Right lobe of liver (tissue), 4 donors: ENCODE measurements around the gene L3MBTL2.

ENCODE experiments used
- POLR2A ChIP-seq: fragments of 450-650 bp; IDR thresholded peaks from one replicate; pipeline ENCODE4 v1.6.1; 2017; ENCODE audit warnings: antibody characterized with exemption, mild to moderate bottlenecking
- TF ChIP-seq, protein P1 (sequence below), 4 donors: fragments of 200-600 bp in 3 of 4; fragments of 450-650 bp in 1 of 4; IDR thresholded peaks; one replicate each; pipeline versions ENCODE4 v1.5.1 to v1.8.0; 2016 to 2022; ENCODE audit warnings: antibody characterized with exemption in 4 of 4, mild to moderate bottlenecking in 2 of 4
- donor health status: DM: no; HTN: no; CAD: no.
- donor health status: DM: no; HTN: no; CAD: no.
- donor health status: DM: no; HTN: yes; CAD: no.

DNA sequence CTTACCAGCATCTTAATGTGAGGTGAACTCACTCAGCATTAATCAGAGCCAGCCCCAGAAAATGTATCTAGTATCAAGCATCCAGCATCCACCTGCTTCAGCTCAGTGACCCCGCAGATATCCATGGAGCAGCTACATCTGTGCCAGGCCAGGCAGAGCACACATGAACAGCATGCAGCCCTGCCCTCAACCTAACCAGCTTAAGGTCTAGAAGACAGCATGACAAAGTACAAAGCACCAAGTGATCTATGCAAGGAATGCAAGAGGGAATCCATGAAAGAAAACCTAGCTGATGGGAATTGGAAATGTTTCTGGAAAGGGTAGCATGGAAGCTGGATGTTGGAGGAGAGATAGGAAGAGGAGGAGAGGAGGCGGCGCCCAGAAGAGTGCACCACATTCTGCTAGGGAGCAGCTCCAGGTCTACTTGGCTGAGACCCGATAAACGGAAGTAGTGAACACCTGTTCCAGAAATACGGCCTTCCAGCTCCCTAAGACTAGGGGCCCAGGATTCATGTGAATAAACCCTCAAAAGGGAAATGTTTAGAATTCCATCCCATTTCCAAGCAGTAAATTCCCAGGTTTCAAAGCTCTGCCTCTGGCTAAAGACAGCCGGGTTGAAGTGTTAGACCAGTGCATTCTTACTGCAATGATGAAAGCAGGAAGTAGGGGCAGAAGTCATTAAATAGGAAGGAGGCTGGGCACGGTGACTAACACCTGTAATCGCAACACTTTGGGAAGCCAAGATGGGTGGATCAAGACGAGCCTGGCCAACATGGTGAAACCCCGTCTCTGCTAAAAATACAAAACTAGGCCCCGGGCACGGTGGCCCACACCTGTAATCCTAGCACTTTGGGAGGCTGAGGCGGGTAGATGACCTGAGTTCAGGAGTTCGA, 23.5 kb upstream of the L3MBTL2 start:
- no peak for TF ChIP-seq POLR2A
- TF ChIP-seq, protein P1, sequence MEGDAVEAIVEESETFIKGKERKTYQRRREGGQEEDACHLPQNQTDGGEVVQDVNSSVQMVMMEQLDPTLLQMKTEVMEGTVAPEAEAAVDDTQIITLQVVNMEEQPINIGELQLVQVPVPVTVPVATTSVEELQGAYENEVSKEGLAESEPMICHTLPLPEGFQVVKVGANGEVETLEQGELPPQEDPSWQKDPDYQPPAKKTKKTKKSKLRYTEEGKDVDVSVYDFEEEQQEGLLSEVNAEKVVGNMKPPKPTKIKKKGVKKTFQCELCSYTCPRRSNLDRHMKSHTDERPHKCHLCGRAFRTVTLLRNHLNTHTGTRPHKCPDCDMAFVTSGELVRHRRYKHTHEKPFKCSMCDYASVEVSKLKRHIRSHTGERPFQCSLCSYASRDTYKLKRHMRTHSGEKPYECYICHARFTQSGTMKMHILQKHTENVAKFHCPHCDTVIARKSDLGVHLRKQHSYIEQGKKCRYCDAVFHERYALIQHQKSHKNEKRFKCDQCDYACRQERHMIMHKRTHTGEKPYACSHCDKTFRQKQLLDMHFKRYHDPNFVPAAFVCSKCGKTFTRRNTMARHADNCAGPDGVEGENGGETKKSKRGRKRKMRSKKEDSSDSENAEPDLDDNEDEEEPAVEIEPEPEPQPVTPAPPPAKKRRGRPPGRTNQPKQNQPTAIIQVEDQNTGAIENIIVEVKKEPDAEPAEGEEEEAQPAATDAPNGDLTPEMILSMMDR (IDR thresholded peaks at IDR 0.05) = no peak
